Measurements from ENCODE around the gene SAFB2.

Gene SAFB2

GRCh38 chr19:5542665-5543064, 79.9 kb downstream of the SAFB2 start:
- no peak for DNase-seq (ENCODE audit: low spot score)

GRCh38 chr19:5541456-5541855, 81.1 kb downstream of the SAFB2 start:
- DNase-seq (ENCODE audit: low spot score) = no peak

DNA sequence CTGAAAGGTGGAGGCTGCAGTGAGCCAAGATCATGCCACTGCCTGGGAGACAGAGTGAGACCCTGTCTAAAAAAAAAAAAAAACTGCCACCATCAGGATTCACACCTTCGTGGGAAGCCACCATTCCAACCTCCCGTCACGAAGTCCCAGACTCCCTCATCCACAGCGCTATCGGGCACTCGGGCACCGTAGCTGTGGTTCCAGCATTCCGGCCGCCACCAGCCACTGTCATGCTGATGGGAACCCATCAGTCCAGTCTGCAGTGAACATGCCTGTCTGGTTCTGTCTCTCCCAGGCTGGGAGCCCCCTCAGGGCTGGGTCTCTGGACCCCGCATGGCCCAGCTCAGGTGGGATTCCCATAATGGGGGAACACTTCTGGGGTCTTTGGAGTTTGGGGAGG, 82.4 kb downstream of the SAFB2 start:
- DNase-seq (ENCODE audit: low spot score) = no peak

DNA sequence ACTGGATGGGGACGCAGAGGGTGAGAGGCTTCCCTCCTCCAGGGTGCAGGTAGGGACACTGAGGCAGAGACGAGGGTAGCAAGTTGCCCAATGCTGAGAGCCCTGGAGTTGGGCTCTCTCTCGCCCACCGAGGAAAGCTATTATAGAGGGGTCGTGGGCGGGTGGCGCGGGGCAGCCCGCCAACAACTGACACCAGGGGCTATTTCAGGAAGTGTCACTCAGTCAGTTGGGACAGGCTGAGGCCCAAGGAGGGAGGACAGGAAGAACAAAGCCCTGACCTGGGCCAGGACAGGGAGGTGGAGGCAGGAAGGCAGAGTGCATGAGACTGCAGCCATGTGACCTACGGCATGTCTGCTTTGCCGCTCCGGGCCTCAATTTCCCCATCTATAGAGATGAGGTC, 84.7 kb downstream of the SAFB2 start:
- DNase-seq (ENCODE audit: low spot score) = no peak

Data from left forelimb (tissue), 1 donor.